SK-N-SH (cell line): ENCODE measurements around the gene MYO15A.

Experiments
- CTCF ChIP-seq: fragments of 200-600 bp; sonication (generic); IDR thresholded peaks from 2 replicates; pipeline ENCODE4 v1.6.1; 2017; ENCODE audit warnings: antibody characterized with exemption, mild to moderate bottlenecking, moderate library complexity
- ELF1 ChIP-seq: IDR thresholded peaks from 2 replicates; pipeline ENCODE4 v1.4.0; 2012
- EP300 ChIP-seq, 2 experiments: IDR thresholded peaks; 2 replicates each; pipeline versions ENCODE4 v1.4.0 to v1.6.1; 2012; ENCODE audit warnings: borderline replicate concordance in 1 of 2, low read depth in 1 of 2, low read length in 1 of 2
- NRF1 ChIP-seq: IDR thresholded peaks from 2 replicates; pipeline ENCODE4 v1.6.1; 2012; ENCODE audit warnings: low read depth, mild to moderate bottlenecking, low read length
- RAD21 ChIP-seq: IDR thresholded peaks from 2 replicates; pipeline ENCODE4 v1.6.1; 2012; ENCODE audit warnings: mild to moderate bottlenecking, low read length
- SIN3A ChIP-seq: IDR thresholded peaks from 2 replicates; pipeline ENCODE4 v1.6.1; 2012; ENCODE audit warnings: low read depth, mild to moderate bottlenecking, low read length, moderate library complexity, borderline replicate concordance

- TF ChIP-seq RAD21, result no peak
- TF ChIP-seq CTCF, result no peak
- TF ChIP-seq ELF1, result no peak
- TF ChIP-seq EP300 (IDR thresholded peaks at IDR 0.05; ENCODE audit: borderline replicate concordance in 1 of 2, low read depth in 1 of 2, low read length in 1 of 2), result no peak
- TF ChIP-seq NRF1, result no peak
- no peak for TF ChIP-seq SIN3A
Measured at GRCh38 chr17:18110636-18111145, 2.1 kb downstream of the MYO15A start.
